Keratinocyte (primary cell): ENCODE measurements around the gene FHL1.

Source experiments
- CTCF ChIP-seq, 3 experiments: IDR thresholded peaks in 1 of 3; conservative IDR thresholded peaks in 1 of 3; optimal IDR thresholded peaks in 1 of 3; 2 replicates in 2 of 3; 3 replicates in 1 of 3; pipeline versions ENCODE3 to v1.5.1; 2011; ENCODE audit warnings: low read length in 3 of 3, mild to moderate bottlenecking in 3 of 3, moderate library complexity in 2 of 3, control low read depth in 1 of 3, inconsistent platforms in 1 of 3; ENCODE audit not compliant: insufficient read depth in 2 of 3; ENCODE audit errors: extremely low read depth in 1 of 3
- EZH2 ChIP-seq: IDR thresholded peaks from one replicate; pipeline ENCODE4 v1.6.1; 2012; ENCODE audit warnings: inconsistent platforms, mild to moderate bottlenecking, low read length, moderate library complexity

DNA sequence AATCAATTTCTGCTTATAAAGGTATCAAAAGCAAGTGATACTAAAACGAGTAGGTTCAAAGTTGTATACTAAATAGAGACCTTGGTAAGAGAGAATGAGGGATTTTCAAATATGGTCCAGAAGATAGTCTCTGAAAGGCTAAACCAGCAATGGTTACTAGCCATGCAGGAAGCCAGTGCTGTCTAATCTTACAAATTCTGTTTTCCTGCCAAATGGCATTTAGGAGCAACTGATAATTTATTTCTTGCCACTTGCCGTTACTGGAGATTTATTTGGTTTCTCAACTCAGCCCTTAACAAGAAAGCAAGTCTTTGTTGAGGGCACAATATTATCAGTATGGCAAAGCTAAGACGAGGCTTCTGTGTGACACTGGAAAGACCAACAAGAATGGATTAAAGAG, 56.6 kb downstream of the FHL1 start:
- TF ChIP-seq CTCF (optimal IDR thresholded peaks at IDR 0.05 in 1 of 3, IDR thresholded peaks at IDR 0.05 in 1 of 3, conservative IDR thresholded peaks at IDR 0.05 in 1 of 3; ENCODE audit: extremely low read depth in 1 of 3, insufficient read depth in 2 of 3, low read length in 3 of 3) (no peak), EZH2 (no peak)
